Measurements from ENCODE around the gene TAS2R10.
"Not testable (repeated sequence)": the region's sequence is repeated elsewhere in the genome, so short reads cannot be mapped to it uniquely, and the experiment has no call there.

Gene TAS2R10, protein sequence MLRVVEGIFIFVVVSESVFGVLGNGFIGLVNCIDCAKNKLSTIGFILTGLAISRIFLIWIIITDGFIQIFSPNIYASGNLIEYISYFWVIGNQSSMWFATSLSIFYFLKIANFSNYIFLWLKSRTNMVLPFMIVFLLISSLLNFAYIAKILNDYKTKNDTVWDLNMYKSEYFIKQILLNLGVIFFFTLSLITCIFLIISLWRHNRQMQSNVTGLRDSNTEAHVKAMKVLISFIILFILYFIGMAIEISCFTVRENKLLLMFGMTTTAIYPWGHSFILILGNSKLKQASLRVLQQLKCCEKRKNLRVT

GRCh38 chr12:10826258-10826657 is at the start of gene TAS2R10:
Gene TAS2R10 (minus strand): TSS chr12:10826358. CDS start chr12:10826269, 89 bp downstream.
- DNase-seq = no peak

GRCh38 chr12:10873378-10873777 is 47.2 kb upstream of the TAS2R10 start:
- no peak for DNase-seq

DNA sequence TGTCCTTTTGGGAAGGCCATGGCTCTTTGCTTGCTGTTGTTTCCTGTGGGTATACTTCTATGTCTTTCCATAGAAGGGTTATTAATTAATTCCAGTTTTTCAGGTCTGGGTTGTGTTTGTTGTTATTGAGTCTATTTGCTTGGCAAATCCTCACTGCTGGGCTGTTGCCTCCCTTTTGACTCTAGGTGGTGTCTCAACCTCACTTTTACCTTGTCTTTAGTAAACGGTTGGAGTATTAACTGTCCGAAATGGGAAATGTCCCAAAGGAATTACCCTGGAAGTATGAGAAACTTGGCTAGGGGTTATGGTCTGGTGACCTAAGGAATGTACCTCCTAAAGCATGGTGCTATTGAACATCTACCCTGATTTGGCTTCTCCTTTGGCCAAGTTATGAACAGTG is 41.2 kb upstream of the TAS2R10 start:
- no peak for DNase-seq

DNA sequence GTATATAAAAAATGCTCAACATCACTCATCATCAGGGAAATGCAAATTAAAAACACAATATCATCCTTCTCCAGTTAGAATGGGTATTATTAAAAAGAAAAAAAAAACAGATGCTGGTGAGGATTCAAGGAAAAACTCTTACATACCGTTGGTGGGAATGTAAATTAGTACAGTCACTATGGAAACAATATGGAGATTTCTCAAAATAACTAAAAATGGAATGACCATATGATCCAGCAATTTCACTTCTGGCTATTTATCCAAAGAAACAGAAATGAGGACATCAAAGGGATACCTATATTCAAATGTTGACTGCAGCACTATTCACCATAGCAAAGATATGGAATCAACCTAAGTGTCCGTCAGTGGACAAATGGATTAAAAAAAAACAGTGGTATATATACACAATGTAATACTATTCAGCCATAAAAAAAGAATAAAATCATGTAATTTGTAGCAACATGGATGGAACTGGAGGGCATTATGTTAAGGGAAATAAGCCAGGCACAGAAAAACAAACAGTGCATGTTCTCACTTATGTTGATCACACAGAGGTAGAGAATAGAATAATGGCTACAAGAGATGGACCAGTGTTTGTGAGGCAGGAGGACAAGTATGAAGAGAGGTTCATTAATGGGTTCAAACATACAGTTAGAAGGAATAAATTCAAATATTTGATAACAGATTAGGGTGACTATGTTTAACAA is 37.5 kb upstream of the TAS2R10 start:
- DNase-seq = no peak

DNA sequence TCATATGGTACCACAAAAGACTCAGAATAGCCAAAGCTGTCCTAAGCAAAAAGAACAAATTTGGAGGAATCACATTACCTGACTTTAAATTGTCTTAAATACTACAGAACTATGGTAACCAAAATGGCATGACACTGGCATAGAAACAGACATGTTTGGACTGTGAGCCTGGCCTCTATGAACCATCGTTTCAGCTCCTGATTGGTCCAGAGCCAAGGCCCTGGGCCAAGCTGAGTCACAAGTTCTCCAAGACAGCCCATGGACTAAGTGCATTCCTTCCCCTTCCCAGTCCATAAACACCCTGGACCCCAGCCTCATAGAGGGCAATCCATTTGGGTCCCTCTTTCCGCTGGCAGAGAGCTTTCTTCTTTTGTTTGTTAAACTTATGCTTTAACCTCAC is 35.2 kb upstream of the TAS2R10 start:
- DNase-seq = no peak

DNA sequence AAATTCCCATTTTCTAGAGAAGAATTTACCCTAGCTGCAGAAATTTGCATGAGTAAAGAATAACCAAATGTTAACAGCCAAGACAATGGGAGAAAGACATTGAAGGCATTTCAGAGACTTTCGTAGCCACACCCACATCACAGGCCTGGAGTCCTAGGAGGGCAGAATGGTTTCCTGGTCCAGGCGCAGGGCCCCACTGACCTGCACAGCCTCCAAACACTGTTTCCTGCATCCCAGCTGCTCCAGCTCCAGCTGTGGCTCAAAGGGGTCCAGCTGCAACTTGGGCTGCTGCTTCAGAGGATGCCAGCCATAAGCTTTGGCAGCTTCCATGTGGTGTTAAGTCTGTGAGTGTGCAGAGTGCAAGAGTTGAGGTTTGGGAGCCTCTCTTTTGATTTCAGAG is 29.6 kb upstream of the TAS2R10 start:
- DNase-seq = no peak

DNA sequence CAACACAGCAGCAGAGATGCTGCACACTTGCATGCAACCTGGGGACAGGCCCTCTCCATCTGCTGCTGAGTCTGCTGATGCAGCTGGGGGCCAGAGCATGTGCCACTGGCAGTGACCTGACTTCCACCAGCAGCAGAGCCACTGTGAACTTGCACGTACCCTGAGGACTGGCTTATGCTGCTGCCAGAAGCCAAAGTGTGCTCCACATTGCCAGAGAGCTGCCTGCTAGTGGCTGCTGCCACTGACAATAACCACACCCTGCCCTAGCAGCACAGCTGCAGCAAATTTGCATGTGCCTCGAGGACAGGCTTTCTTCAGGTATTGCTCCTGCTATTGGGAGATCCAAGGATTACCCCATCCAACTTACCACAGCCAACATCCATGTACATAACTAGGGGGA is 27.6 kb upstream of the TAS2R10 start:
- no peak for DNase-seq

GRCh38 chr12:10851243-10851858 is 25.2 kb upstream of the TAS2R10 start:
- no peak for DNase-seq

- DNase-seq = no peak
Observed at GRCh38 chr12:10849425-10849878, 23.3 kb upstream of the TAS2R10 start, which contains the start of gene PRR4. Gene PRR4 (minus strand): TSS chr12:10849475. CDS start chr12:10849437, 38 bp downstream.

GRCh38 chr12:10847744-10848143 is 21.6 kb upstream of the TAS2R10 start:
- DNase-seq = no peak

DNA sequence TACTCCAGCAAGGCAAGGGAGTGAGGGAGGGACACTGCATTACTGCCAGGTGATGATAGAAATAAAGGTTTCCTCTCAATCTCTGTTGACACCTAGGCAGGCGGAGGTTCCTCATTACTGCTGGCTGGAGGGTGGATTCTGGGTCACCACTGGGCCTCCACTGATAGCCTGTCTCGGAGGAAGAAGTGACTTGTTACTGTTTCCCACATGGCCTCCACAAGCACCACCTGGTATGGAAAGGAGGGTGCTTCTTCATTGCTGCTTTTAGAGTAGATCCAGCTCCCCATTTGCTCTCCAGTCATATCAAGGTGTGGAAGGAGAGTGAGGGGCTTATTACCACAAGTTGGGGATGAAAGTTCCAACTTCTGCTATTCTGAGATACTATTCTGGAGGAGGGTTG is 16.7 kb upstream of the TAS2R10 start:
- no peak for DNase-seq

DNA sequence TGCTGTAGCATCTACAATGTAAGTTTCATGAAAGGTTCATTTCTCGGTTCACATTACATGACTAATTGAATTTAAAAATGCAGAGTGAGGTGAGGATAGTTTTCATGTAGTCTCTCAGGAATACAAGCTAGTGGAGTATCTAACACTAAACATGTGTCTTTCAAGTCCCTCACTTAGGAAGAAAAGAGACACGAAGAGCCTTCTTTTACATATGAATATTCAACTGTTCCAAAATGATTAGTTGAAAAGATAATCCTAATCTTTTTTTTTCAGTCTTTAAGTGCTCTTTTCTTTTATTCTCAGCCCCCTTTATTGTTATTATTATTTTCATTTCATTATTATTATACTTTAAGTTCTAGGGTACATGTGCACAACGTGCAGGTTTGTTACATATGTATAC is 12.3 kb upstream of the TAS2R10 start:
- no peak for DNase-seq

- no peak for DNase-seq
Observed at GRCh38 chr12:10829994-10830393, 3.8 kb upstream of the TAS2R10 start.

DNA sequence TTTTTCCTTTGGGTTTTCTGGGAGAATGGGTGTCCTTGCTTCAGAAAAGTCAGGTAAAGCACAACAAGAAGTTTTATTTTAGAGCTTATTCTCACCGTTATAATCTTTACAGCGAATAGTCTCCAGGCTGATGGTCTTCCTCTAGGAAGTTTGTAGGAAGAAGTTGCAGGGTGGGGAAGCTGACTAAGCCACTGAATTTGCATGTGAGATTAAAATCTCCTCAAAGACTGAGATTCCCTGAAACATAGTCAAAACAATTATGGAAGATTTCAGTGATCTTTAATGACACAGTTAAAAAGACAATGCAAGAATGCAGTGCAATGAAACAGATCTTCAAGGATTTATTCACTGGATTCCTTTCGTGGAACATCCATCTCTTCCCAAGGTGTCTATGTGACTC is 1.2 kb downstream of the TAS2R10 start:
- DNase-seq = no peak

GRCh38 chr12:10811883-10812536 is 14.1 kb downstream of the TAS2R10 start:
- DNase-seq = no peak

- DNase-seq = no peak
Observed at GRCh38 chr12:10810068-10810467, 16.1 kb downstream of the TAS2R10 start, which contains the start of gene TAS2R9. Gene TAS2R9 (minus strand): TSS chr12:10810168. CDS start chr12:10810075, 93 bp downstream.

- no peak for DNase-seq
Observed at GRCh38 chr12:10807186-10807585, 19.0 kb downstream of the TAS2R10 start, which contains the start of gene TAS2R8. Gene TAS2R8 (minus strand): TSS chr12:10807286. CDS start chr12:10806980, 306 bp downstream.

DNA sequence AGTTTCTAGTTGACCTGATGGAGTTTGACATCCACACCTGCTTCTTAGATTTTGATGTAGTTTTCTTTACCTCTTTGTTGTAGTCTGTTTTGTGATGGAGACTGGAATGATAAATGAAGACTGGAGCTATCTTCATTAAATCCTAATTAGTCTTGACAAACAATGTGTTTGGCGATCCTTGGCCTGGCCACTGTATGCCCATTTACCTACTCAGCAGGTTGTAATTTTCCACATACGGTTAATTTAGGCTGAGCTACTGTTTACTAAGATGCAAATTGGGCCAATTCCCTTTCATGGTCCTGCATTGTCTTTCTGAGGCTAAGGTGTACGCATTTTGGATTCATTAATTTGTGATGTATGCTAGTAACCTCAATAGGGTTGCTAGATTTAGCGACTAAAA is 23.6 kb downstream of the TAS2R10 start, which contains the start of gene TAS2R7:
Gene TAS2R7, minus strand, starts transcription at position 41 of the 400 bp plus-strand sequence. CDS start 57 bp downstream, outside the sequence.
- no peak for DNase-seq

DNA sequence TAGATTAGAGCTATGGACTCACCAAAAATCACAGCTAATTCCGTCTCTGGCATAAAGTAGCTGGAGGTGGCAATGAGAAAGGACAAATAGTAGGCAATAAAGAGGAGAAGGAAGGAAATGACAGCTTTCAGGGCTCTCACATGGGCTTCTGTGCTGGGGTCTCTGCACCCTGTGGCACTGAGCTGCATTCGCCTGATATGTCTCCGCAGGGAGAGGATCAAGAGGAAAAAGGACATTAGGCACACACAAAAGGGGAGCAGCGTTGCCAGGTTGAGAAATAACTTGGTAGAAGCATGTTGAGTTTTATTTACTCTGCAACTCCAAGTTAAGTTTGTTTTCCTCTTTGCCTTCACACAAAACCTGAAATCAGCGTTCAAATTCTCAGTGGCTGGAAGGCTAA is 24.4 kb downstream of the TAS2R10 start:
- no peak for DNase-seq

- DNase-seq = no peak
Observed at GRCh38 chr12:10794222-10794621, 31.9 kb downstream of the TAS2R10 start.

GRCh38 chr12:10791769-10792168 is 34.4 kb downstream of the TAS2R10 start:
- not testable (repeated sequence) for DNase-seq

- no peak for DNase-seq
Observed at GRCh38 chr12:10783252-10783651, 42.9 kb downstream of the TAS2R10 start.

DNA sequence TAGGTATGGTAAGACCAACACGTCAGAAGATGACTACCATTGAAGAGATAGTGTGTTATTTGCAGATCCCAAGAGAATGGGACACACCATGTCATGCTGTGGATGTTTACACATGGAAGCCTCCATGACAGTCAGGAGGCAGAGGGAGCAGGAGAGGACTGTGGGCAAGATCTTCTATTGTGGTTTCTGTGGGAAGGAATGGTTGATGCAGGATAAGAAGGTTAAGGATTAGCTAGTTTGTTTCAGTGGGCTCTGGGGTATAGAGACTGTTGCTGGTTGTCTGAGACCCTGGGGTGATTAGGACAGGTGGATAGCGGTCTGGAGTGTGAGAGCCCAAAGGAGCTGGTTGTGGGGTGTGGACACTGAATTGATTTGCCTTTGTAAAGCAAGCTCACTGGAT is 47.1 kb downstream of the TAS2R10 start:
- DNase-seq = no peak
